HepG2 (cell line): ENCODE data around the gene DGUOK. TPM values are rescaled to one million over a fixed set of nuclear protein-coding genes. Genes with fewer than 3 reads are reported as not detected.

Experiments
- ATAC-seq: fragments of 200-7000 bp; cut with Tn5 transposase; 3 replicates; pipeline ENCODE4 v1.9.1; 2020; ENCODE audit warnings: mild to moderate bottlenecking, moderate library complexity
- BruUV-seq: library from RNA; stranded (reverse); fragments of 400-500 nt; replicated peaks from 2 replicates; lab custom pipeline; 2021; lab: Mats Ljungman, UMichigan
- CTCF ChIA-PET: fragments of 300-600 bp; formaldehyde crosslinking; extraction: SDS; loops from one replicate; lab custom pipeline; 2021; ENCODE audit warnings: low total read pairs, inconsistent platforms, low intra/inter-chr PET ratio; lab: Yijun Ruan, JAX
- POLR2A ChIA-PET: fragments of 350-600 bp; sonication (Branson Sonifier 250); formaldehyde crosslinking; loops from one replicate; lab custom pipeline; 2020; ENCODE audit warnings: antibody characterized with exemption, inconsistent platforms; lab: Yijun Ruan, JAX
- DNase-seq: peaks from one replicate; pipeline ENCODE4 v3.0.0-alpha.2; 2015; ENCODE audit warnings: low spot score
- FAIRE-seq: peaks from 3 replicates; lab custom pipeline; 2011; peaks lifted over from hg19 to GRCh38; lab: Jason Lieb, UNC
- H2AFZ ChIP-seq: one replicate; pipeline ENCODE4 v1.6.1; 2011; ENCODE audit warnings: low read length, inconsistent platforms
- H3K27ac ChIP-seq: fragments of 300-600 bp; 3 replicates; pipeline ENCODE4 v1.8.0; 2011; ENCODE audit warnings: mixed run types, mild to moderate bottlenecking, mixed read lengths, low read length, inconsistent platforms; ENCODE audit not compliant: insufficient read depth; ENCODE audit errors: extremely low read length
- H3K27me3 ChIP-seq, 2 experiments: fragments of 200-600 bp in 1 of 2; 2 replicates in 1 of 2; 3 replicates in 1 of 2; pipeline versions ENCODE4 v1.6.0 to v1.8.0; 2011; ENCODE audit warnings: low read length in 2 of 2, mild to moderate bottlenecking in 2 of 2, moderate library complexity in 2 of 2, inconsistent platforms in 1 of 2; ENCODE audit not compliant: insufficient read depth in 2 of 2, control insufficient read depth in 1 of 2
- H3K36me3 ChIP-seq, 2 experiments: fragments of 200-600 bp in 1 of 2; replicated peaks in 1 of 2; 2 replicates in 1 of 2; 3 replicates in 1 of 2; pipeline versions ENCODE4 v1.5.1 to v1.8.0; 2011; ENCODE audit warnings: low read length in 2 of 2, inconsistent platforms in 1 of 2; ENCODE audit not compliant: insufficient read depth in 2 of 2, control insufficient read depth in 1 of 2
- H3K4me1 ChIP-seq: 2 replicates; pipeline ENCODE4 v1.5.1; 2012; ENCODE audit warnings: low read length, inconsistent platforms; ENCODE audit not compliant: insufficient read depth
- H3K4me2 ChIP-seq: 2 replicates; pipeline ENCODE4 v1.6.0; 2011; ENCODE audit warnings: low read depth, low read length, inconsistent platforms
- H3K4me3 ChIP-seq, 3 experiments: fragments of 200-600 bp in 1 of 3; sonication (generic), shearing (Covaris generic) in 1 of 3; replicated peaks in 1 of 3; 2 replicates each; pipeline ENCODE4 v1.5.1; 2011 to 2016; ENCODE audit warnings: low read length in 3 of 3, inconsistent platforms in 2 of 3, low read depth in 2 of 3, mild to moderate bottlenecking in 2 of 3, control low read depth in 1 of 3, mixed read lengths in 1 of 3; ENCODE audit not compliant: insufficient read depth in 1 of 3
- H3K79me2 ChIP-seq: one replicate; pipeline ENCODE4 v1.6.1; 2011; ENCODE audit warnings: low read length, inconsistent platforms; ENCODE audit not compliant: insufficient read depth
- H3K9ac ChIP-seq: 2 replicates; pipeline ENCODE4 v1.6.0; 2011; ENCODE audit warnings: mild to moderate bottlenecking, low read depth, low read length, inconsistent platforms; ENCODE audit not compliant: insufficient read depth
- H3K9me3 ChIP-seq: 2 replicates; pipeline ENCODE4 v1.5.1; 2012; ENCODE audit warnings: mild to moderate bottlenecking, low read length
- H4K20me1 ChIP-seq: 2 replicates; pipeline ENCODE4 v1.6.0; 2011; ENCODE audit warnings: inconsistent platforms, mild to moderate bottlenecking, low read length, moderate library complexity; ENCODE audit not compliant: insufficient read depth
- NFYB ChIP-seq: sonication (generic); formaldehyde crosslinking; IDR thresholded peaks from 2 replicates; pipeline ENCODE4 v1.4.0; 2020; ENCODE audit warnings: missing genetic modification reagents
- ZNF280D ChIP-seq: sonication (generic); formaldehyde crosslinking; IDR thresholded peaks from 2 replicates; pipeline ENCODE4 v1.5.1; 2020; ENCODE audit warnings: mild to moderate bottlenecking, missing genetic modification reagents
- ZNF543 ChIP-seq: sonication (generic); formaldehyde crosslinking; IDR thresholded peaks from 2 replicates; pipeline ENCODE4 v1.4.0; 2020; ENCODE audit warnings: mild to moderate bottlenecking, missing genetic modification reagents
- ZNF7 ChIP-seq: IDR thresholded peaks from 2 replicates; pipeline ENCODE4 v1.6.1; 2016; ENCODE audit warnings: missing biosample characterization, missing genetic modification reagents
- WGBS: methylation state at CpG from one replicate; pipeline ENCODE4 v1.1.6; 2017; ENCODE audit warnings: low lambda C conversion rate; 5-methylcytosine and 5-hydroxymethylcytosine counted together
- in situ Hi-C: cut with HindIII; loops from 2 replicates; pipeline ENCODE4 v1.10.0; 2017; ENCODE audit warnings: low pct_unique_long_range_greater_than_20kb; ENCODE audit not compliant: extremely low pct_ligation_motif_present
- intact Hi-C: fragments of 100-400 bp; cut with micrococcal nuclease; formaldehyde crosslinking; loops from one replicate; pipeline ENCODE4 v1.10.0; 2022; ENCODE audit not compliant: unreplicated experiment
- polyA plus RNA-seq, 8 experiments: library from polyadenylated mRNA; depleted of rRNA in 3 of 8; stranded (reverse) in 7 of 8; unstranded in 1 of 8; fragments of >200 nt; fragmentation: Illumina TruSeq in 4 of 8; extraction: Trizol in 4 of 8; gene quantifications; 2 replicates each; pipeline versions ENCODE4 v1.2.1 to v1.2.3, GENCODE V29; 2011 to 2016; ENCODE audit warnings: low read depth in 4 of 8, missing spikeins in 1 of 8, mixed read lengths in 1 of 8; ENCODE audit not compliant: insufficient read depth in 1 of 8
- total RNA-seq, 5 experiments: library from RNA; depleted of rRNA; stranded (reverse); fragments of >200 nt; fragmentation: Illumina TruSeq; extraction: Trizol; gene quantifications; 2 replicates each; pipeline ENCODE4 v1.2.3, GENCODE V29; 2016; ENCODE audit warnings: low read depth in 1 of 5
- TF ChIP-seq, protein P1 (sequence below): sonication (generic); formaldehyde crosslinking; conservative IDR thresholded peaks from 2 replicates; pipeline ENCODE4 v1.4.0; 2020; ENCODE audit warnings: mild to moderate bottlenecking, missing genetic modification reagents, moderate library complexity

Gene DGUOK
- total and polyA plus RNA-seq, 2 of the 13 experiments (the other 11 are each of a cell fraction or from before 2014, with no cell fraction given) = 105 to 137 TPM

GRCh38 chr2:73962798-73963197, 36.1 kb downstream of the DGUOK start:
- peaks cover 0 to 19% of the 10 kb centered on the region in 2 experiments; a peak in 4 of 5 replicates for H3K36me3 ChIP-seq
- H3K79me2 ChIP-seq = no peaks in the 10 kb centered on the region
- no TSS peak for BruUV-seq
- no peak for ATAC-seq
- POLR2A ChIA-PET = no interaction called here
- CTCF ChIA-PET = no interaction called here
- no peak overlapping the region for H3K4me3 ChIP-seq
- no peak for FAIRE-seq
- no peak overlapping the region for H3K9ac ChIP-seq
- H2AFZ ChIP-seq = no peak overlapping the region
- TF ChIP-seq ZNF543 (0 out of 2 replicates have a peak, but pooled peaks have one; percentile 42), NFYB (no peak), ZNF280D (CRISPR knock-in tag) (peak; percentile 61; the same call in 1 of the 2 replicates)
- in situ Hi-C loops (no loop called here), intact Hi-C loops (no loop called here)
- WGBS = 56% methylated on average over 5 of the region's 5 CpGs
- no peaks in the 10 kb centered on the region; a peak in 1 of 5 replicates for H3K27me3 ChIP-seq
- peaks cover 26% of the 10 kb centered on the region for H3K4me1 ChIP-seq
- H3K27ac ChIP-seq = no peak overlapping the region
- peaks cover 6% of the 10 kb centered on the region; the same call in 1 of the 2 replicates for H3K9me3 ChIP-seq
- no peak for DNase-seq
- no peaks in the 10 kb centered on the region for H4K20me1 ChIP-seq
- H3K4me2 ChIP-seq = no peak overlapping the region

DNA sequence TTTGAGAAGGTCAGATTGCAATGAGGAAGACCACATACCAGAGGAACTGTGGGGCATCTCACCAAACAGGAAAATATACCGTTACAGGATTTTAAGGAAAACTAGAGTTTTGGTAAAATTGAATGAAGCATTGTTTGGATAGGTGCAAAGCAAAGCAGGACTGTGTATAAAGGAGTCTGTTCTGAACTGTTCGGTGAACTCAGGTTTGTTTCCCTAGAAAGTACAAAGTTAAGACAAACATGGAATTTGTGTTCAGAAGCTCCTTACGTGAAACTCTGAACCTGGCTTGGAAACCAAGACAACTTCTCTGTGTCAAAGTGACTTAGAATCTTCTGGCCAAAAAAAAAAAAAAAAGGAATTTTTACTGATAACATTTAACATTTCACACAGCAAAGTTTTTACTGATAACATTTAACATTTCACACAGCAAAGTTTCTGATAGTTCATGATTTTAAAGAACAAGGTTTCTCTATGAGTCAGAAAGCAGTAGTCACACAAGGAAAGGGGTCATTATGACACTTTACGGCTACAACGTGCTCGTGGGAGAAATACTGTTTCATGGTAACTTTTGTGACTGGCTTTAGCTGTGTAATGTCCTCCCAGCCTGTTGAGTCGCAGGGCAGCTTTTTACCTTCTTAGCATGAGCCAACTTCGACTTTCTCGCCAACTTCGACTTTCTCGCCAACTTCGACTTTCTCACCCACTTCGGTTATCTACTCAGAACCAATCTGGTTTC, 36.9 kb downstream of the DGUOK start:
- ChIA-PET CTCF (no interaction called here), POLR2A (no interaction called here)
- Histone ChIP-seq H3K9me3 (peaks cover 6% of the 10 kb centered on the region; the same call in 1 of the 2 replicates), H3K79me2 (no peaks in the 10 kb centered on the region), H3K4me2 (peak overlapping the region; percentile 32), H3K4me3 (no peak overlapping the region), H3K27me3 (no peaks in the 10 kb centered on the region; a peak in 1 of 5 replicates), H3K36me3 (peaks cover 0 to 11% of the 10 kb centered on the region in 2 experiments; a peak in 4 of 5 replicates), H2AFZ (no peak overlapping the region), H3K4me1 (peaks cover 26% of the 10 kb centered on the region), H3K27ac (no peak overlapping the region), H3K9ac (no peak overlapping the region), H4K20me1 (no peaks in the 10 kb centered on the region)
- no peak for DNase-seq
- intact Hi-C loops = no loop called here
- in situ Hi-C loops = no loop called here
- peak; percentile 52 for ATAC-seq
- FAIRE-seq = peak; percentile 18
- 51% methylated on average over 13 of the region's 13 CpGs for WGBS
- no TSS peak for BruUV-seq
- TF ChIP-seq, protein P1, sequence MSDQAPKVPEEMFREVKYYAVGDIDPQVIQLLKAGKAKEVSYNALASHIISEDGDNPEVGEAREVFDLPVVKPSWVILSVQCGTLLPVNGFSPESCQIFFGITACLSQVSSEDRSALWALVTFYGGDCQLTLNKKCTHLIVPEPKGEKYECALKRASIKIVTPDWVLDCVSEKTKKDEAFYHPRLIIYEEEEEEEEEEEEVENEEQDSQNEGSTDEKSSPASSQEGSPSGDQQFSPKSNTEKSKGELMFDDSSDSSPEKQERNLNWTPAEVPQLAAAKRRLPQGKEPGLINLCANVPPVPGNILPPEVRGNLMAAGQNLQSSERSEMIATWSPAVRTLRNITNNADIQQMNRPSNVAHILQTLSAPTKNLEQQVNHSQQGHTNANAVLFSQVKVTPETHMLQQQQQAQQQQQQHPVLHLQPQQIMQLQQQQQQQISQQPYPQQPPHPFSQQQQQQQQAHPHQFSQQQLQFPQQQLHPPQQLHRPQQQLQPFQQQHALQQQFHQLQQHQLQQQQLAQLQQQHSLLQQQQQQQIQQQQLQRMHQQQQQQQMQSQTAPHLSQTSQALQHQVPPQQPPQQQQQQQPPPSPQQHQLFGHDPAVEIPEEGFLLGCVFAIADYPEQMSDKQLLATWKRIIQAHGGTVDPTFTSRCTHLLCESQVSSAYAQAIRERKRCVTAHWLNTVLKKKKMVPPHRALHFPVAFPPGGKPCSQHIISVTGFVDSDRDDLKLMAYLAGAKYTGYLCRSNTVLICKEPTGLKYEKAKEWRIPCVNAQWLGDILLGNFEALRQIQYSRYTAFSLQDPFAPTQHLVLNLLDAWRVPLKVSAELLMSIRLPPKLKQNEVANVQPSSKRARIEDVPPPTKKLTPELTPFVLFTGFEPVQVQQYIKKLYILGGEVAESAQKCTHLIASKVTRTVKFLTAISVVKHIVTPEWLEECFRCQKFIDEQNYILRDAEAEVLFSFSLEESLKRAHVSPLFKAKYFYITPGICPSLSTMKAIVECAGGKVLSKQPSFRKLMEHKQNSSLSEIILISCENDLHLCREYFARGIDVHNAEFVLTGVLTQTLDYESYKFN = peak; percentile 18; the same call in 1 of the 2 replicates
- TF ChIP-seq ZNF7 (CRISPR knock-in tag) = peak; percentile 68
